Activated CD8-positive, alpha-beta memory T cell treated with anti-CD3 and anti-CD28 coated beads, Interleukin-2, amount 50 U/mL, for 24 hours (primary cell): Measurements from ENCODE around the gene MAST4.
"Not testable (repeated sequence)": the region's sequence is repeated elsewhere in the genome, so short reads cannot be mapped to it uniquely, and the experiment has no call there.

Experiments
- DNase-seq: peaks from one replicate; pipeline ENCODE4 v3.0.0-alpha.2; 2020; ENCODE audit errors: extremely low read depth

MAST4 gene

DNA sequence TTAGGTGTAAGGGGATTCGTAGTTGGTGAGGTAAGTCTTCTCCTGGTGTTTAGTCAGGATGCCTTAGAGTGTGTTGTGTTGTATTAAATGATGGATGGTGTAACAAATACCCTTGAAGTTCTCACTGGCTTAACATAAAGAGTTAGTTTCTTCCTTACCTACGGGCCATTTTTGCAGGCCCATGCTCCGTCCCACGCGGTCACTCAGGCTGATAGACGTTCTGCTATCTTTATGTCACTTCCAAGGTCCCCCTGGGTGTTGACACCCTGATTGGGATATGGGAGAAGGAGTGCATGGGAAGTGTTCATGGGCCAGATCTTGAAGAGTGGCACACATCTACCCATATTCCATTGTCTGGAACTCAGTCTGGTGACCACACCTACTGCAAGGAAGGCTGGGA is 214.0 kb downstream of the MAST4 start:
- DNase-seq, result no peak

DNA sequence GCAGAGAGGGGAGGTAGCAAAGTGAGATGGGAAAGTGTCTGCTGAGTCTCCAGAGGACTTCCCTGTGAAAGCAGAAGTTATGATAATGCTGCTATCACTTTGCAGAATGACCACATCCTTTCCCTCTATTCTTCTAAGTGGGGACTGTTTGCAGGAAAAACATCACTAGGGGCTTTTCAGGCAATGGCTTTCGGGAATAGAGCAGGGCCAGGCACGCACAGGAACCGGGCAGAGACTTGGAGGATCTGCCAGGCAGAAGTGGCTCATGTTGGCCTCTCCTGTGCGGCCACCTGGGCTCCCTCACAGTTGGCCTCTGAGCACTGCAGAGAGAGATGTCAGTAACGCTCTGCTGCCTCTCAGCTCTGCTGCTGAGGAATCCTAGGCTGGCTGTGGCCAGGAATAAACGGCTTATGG is 214.7 kb downstream of the MAST4 start:
- no peak for DNase-seq

DNA sequence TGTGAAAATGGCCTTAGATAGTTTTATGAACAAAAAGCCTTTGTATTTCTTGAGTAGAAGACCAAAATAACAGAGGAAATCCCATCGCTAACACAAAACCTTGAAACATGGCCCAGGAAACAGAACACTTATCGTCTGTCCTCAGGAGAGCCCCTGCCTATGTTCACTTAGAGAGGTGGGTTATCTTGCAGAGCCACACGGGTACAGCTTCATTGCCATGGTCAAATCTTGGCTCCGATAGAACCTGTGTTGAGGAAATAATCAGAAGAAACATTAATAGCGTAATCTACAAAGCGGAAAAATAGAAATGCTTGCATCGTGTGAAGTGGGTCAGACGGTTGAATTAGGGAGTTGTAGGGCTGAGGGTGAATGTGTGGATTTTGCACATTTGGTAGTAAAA is 216.1 kb downstream of the MAST4 start:
- no peak for DNase-seq

DNA sequence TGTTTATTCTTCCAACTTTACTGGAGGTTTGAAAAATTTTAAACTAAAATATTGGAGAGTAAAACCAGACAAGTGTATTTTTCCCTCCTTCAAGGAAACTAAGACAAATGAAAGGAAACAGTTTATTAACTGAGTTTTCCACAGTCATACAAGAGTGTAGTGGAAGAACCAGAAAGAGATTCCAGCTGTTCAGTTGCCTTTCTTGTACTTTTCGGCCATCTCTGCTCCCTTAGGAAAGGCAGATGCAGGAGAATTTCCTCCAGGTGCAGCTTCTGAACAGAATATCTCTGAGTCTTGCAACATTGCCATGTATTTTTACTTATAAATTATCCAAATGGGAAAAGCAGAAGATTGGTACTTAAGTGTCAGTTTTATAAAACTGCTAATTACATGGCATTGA is 217.1 kb downstream of the MAST4 start:
- no peak for DNase-seq

DNA sequence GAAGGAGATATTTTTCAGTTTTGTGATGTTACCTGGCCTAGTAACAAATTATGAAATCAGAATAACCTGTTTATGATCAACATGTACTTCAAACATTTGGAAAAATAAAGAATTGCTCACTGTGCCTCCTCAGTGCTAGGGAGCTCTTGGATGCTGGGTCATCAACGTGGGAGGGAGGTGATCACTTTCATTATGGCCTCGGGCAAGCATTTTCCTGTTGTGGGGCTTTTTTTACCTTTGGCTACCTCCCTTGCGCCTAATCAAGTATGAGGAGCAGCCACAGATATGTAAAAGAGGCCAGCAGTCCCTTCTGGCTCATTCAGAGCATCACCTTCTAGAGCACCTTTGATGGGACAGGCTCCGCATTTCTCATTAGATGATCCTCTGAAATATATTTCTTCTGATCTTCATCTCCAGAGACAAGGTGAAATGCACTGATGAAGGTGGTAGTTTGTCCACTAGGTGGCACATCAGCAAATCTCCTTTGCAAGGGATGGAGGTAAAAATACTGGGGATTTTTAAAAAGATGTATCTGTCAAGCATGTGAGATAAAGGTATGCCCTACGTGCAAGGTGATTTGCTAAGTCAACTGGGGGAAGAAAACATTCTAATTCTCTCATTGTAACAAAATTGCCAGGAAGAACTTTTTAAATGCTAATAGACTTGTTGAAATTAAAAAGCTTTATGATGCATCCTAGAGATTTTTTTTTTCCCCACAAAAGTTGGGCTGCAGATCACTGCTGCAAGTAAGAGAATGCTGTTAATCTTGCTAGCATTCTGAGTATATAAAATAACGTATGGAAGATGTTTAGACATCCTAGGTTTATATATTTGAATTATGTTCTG is 218.2 kb downstream of the MAST4 start:
- peak; percentile 10 for DNase-seq

DNA sequence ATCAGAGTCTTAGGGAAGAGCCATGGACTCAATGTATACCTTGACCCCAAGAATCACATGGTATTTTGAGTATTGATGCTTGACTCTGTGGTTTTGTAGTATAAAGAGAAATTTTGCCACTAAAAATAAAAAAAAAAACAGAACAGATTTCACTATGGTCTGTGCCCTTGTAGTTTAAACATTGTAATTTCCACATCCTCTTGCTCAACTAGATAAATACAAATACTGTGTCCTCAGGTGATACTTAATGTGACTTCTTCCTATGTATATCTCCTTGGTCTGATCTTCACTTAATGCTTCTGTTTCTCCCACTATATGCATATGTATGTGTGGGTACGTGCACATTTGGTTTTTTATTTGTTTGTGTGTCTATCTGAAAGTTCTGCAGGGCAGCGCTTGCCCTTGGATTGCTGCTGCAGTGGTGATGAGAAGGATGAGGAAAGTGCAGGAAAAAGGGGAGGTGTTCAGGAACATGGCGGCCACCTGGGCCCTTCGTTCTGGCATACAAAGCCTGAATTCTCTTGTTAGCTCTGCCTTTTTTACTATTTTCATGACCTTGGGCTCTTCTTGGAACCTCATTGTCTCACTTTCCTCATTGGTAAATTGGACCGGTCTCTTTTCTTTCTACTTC is 222.2 kb downstream of the MAST4 start:
- DNase-seq, result no peak

DNA sequence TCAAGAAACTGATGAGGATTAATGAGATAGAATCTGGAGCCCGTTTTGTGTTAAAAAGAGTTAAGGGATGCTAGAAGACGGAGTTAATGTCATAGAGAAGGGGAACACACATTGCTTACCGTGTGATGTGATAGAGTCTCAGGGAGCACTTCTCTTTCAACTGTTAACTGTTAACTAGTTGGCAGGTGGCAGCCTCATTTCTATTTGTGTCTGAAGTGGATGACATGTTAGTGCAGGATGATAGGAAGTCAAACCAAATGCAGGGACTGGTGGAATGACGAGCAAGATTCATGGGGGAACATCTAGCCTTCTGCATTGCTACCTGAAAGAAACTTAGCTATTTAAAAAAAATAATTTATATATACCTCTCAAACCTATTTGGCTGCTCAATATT is 222.7 kb downstream of the MAST4 start:
- no peak for DNase-seq

DNA sequence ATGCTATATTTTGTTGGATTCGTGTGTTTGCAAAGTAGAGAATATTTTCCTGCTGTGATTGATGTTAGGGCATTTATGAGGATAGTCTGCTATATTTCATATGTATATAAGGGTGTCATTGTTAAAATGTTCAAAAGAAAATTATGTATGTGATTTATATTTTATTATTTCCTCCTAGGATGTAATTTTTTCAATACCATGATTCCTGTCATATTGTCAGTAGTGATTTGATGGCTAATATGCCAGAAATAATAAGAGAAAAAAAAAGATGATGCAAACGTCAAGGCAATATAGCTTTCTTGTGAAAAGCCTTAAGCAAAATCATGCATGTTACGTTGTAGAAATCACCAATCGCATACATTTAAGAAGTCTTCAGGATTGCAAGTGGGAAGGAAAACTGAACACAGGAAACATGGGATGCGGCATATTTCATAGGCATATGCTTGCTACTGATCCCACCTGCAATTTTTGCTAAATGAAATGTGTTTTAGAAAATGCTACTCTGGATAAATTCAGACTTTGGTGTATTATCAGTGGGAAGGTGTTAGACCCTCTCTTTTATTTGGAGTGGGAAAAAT is 224.5 kb downstream of the MAST4 start:
- no peak for DNase-seq

DNA sequence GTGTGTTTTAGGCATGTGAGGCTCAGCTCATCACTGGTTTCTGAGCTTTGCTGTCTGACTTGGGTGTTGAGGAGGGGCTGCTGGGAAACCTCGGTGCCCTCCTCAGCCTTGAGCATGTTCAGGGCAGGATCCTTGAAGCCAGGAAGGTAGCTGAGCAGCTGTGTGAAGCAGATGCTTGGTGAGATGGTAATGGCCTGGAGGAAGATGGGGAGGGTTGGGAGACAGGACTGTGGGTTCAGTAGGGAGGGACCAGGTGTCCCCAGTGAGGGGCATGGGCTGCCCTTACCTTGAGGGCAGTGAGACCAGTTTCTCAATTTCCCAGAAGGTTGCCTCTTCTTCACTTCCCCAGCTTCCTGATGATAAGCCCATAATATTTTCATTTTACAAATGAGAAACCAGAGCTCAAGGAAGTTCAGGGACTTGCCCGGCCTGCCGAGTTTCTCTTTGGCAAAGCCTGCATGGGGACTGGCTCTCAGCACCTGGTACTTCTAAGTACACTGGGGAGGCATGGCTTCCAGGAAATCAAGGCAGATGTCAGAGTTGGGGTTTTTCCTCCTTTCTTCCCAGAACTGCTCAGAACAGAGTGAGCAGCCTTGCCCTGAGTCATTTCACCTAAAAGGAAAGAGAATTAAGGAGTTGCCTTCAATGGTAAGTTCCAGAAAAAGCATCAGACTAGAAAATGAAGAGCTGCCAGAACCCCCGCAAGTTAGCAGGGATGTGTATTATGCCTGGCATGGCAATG is 225.7 kb downstream of the MAST4 start:
- no peak for DNase-seq

DNA sequence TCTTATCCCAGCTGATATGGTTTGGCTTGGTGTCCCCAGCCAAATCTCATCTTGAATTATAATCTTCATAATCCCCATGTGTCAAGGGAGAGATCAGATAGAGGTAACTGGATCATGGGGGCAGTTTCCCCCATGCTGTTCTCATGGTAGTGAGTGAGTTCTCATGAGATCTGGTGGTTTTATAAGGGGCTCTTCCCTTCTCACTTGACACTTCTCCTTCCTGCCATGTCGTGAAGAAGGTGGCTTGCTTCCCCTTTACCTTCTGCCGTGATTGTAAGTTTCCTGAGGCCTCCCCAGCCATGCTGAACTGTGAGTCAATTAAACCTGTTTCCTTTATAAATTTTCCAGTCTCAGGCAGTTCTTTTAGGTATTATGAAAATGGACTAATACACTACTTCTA is 226.7 kb downstream of the MAST4 start:
- DNase-seq, result not testable (repeated sequence)

DNA sequence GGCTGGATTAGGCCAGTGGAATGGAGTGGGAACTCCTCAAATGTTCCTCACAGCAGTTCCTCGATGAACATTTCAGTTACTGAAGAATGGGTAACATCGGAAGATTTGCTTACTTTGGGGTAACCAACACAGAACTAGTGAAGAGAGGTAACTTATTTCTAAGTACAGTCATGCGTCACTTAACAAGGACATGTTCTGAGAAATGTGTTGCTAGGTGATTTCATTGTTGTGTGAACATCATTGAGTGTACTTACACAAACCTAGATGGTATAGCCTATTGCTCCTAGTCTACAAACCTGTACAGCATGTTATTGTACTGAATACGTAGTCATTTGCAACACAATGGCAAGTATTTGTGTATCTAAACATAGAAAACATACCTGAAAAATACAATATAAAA is 228.3 kb downstream of the MAST4 start:
- no peak for DNase-seq

DNA sequence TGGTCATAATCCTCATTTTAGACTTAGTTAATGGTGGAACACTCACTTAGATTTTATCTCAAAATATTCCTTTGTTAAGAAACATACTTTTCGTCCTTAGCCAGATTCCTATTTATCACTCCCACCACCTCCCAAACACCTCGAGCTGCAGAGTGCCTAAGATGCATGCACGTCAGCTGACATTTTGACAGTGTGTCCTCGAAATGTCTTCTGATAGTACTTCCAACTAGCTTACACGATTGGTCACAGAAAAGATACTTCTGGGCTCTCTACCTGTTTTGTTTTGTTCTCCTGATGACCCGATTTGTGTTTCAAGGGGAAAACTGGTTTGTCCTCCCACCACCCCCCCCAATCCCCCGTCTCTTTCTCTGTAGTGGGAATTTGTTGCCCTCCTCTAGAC is 230.1 kb downstream of the MAST4 start:
- no peak for DNase-seq

DNA sequence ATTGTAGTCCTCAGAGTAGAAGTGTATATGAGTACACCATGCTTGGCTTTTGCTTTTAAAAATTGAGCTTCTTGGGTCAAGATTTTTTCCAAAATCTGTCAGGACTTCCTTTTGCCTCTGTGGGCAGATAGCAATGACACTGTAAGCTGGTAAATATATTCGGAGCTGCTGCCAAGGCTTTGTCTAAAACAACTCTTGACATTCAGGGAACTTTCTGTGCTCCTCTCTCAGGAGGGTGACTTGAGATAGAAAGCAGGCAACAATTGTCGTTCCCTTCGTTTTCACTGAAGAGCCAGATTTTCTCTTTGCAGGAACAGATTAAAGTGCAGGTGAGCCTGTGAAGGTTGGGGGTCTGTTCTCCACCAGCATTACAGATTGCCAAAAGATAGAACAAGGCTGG is 230.5 kb downstream of the MAST4 start:
- DNase-seq, result no peak

DNA sequence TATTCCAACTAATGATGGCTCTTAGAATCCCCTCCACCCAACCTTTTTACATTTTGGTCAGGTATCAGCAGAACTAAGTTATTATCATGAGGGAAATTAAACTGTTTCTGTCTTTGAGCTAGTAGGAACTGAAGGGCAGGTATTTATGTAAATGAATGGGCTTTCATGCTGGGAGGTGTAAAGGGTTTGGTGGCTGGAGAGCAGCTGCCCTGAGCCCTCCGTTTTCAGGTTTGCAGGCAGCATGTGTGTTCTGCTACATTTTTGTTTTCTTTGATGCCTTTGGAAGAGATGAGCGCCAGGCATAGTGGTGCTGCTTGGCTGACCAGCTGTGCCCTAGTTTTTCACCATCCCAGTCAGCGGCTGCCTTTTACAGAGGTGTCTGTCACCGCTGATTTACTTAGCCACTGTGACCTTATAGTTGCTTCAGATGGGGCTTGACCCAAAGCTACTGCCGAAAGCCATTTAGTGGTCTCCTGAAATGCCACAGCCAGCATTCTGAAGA is 231.9 kb downstream of the MAST4 start:
- DNase-seq, result no peak

- DNase-seq, result peak; percentile 7
These were observed 232.6 kb downstream of the MAST4 start for GRCh38 chr5:66828548-66829357.

- DNase-seq, result no peak
These were observed 233.1 kb downstream of the MAST4 start for GRCh38 chr5:66829358-66829674.

DNA sequence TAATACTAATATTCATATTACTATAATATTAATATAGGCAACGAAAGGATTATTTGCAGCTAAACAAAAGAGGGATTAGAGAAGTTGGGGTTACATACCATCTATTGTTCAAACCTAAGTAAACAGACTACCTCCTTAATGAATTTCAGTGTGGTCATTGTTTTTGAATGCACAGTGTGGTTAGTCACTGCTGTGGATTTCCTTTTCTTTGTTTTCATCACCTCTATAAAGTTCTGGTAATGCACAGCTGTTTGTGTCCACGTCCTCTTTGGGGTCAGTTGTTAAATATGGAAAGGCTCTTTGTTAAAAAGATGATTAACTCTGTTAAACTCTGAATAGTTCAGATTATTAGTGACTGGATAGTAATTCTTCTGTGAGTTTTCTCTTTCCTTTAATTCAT is 233.6 kb downstream of the MAST4 start:
- DNase-seq, result no peak

DNA sequence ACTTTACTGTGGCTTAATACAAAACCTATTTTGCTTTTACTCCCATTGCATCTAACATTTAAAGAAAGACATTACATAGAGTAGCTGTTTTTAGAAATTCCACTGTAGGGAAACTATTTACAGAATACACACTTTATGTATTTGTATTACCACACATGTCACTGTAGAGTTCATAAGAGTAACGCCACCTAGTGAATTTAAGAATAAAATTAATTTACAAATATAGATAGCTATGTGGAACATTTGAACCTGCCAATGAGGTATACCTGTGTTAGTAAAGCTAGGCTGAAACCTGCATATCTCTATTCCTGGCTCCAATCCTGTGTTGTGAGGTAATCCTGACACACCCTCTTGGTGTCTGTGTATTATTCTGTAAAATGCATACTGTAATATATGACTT is 234.4 kb downstream of the MAST4 start:
- no peak for DNase-seq

- DNase-seq, result no peak
These were observed 243.5 kb downstream of the MAST4 start for GRCh38 chr5:66839636-66840185.

DNA sequence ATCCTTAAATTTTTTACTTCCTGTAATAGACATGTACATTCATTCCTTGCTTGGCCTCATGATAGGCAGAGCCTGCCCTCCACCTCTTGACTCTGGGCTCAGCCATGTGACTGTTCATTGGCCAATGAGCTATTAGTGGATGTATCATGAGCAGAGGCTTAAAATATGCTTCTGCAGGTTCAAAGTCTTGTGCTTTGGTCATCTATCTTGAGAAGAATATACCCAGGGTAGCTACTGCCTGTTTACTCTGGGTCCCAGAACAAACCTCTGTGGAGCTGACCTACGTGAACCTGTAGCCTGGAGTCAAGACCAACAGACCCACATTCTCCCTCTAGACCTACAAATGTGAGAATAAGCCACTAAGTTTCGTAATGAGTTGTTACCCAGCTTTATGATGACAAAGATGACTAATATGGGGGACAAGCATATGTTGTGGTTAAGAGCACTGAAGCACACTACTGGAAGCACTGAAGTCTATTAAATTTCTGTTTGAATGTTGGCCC is 244.4 kb downstream of the MAST4 start:
- no peak for DNase-seq

DNA sequence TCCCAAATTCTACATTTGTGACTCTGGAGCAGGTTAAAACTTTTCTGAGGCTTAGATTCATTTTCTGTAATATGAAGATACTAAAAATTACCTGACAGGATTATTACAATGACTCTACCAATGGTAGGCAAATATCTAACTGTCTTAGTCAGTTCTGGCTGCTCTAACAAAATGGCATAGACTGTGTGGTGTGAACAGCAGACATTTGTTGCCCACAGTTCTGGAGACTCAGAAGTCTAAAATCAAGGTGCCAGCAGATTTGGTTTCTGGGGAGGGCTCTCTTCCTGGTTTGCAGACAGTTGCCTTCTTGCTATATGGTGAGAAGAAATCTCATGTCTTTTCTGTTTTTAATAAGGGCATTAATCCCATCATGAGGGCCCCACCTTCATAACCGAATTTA is 245.1 kb downstream of the MAST4 start:
- no peak for DNase-seq
